T-helper 1 cell treated with Interleukin-12 subunit alpha and Interleukin-12 subunit beta and Interleukin-4 antibody, amounts not matched to agents 30 ng/mL and 1 ng/mL, for 36 hours (primary cell): ENCODE measurements around the gene IRF2. TPM values are rescaled to one million over a fixed set of nuclear protein-coding genes. Genes with fewer than 3 reads are reported as not detected.

Source experiments
- intact Hi-C: fragments of 100-400 bp; cut with micrococcal nuclease; formaldehyde crosslinking; loops from one replicate; pipeline ENCODE4 v1.15.1; 2024
- total RNA-seq: library from RNA; stranded (reverse); gene quantifications from 2 replicates; pipeline ENCODE4 v1.2.3, GENCODE V29; 2022

Gene IRF2
- total RNA-seq, 1 donor from 2014 or later, result 115 TPM

DNA sequence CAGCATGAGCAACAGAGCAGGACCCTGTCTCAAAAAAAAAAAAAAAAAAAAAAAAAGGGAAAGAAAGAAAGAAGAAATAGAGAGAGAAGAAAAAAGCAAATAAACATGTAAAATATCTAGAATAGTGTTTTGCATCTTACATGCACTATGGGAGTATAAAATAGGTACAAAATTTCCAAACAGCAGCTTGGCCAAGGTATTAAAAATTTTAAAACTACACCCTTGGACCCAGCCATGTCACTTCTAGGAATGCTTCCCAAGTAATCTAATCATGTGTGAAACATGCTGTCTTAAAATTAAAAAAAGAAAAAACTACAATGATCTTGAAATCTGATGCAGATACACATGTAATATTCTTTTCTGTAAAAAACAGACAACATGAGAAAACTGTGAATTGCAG, 21.6 kb downstream of the IRF2 start:
- intact Hi-C loops, result loop anchor here (1.0 to 2.0 kb wide), 5 partner anchors 20 to 188 kb away; no protein-coding TSS in a partner anchor

GRCh38 chr4:184451726-184452125, 22.6 kb downstream of the IRF2 start:
- intact Hi-C loops, result loop anchor here (2.0 kb wide), 3 partner anchors 31 to 187 kb away; no protein-coding TSS in a partner anchor

DNA sequence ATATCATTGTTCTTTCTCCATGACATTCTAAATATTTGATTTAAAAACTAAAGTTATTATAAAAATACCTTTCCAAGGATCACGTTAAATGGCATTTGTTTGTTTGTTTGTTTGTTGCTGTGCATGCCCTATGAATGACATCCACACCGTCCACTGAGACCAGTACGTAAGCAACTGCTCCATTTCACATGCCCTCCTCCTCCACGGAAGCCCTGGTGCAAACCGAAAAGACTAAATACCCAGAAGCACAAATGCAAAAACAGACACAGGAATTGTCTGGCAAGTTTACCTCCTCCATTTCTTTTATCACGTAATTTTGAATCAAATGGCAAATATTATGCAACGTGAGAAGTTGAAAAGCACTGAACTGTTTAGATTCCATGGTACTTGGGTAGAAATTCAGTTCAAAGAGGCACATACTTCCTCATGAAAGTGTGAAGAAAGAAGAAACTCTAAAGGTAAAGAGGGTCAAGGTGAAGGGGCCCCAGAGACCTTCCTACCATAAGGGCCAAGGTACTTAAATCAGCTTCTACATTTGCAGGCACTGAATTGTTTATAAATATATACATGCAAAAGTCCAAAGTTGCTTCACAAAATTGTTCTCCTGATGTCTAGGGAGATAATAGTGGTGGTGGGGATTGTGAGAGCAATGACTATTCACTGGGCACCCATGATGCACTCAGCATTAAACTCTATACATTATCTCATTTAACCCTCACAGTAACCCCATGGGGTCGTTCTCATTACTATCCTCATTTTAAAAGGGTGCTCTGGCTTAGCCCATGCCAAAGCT, 23.4 kb downstream of the IRF2 start:
- intact Hi-C loops, result no loop called here

DNA sequence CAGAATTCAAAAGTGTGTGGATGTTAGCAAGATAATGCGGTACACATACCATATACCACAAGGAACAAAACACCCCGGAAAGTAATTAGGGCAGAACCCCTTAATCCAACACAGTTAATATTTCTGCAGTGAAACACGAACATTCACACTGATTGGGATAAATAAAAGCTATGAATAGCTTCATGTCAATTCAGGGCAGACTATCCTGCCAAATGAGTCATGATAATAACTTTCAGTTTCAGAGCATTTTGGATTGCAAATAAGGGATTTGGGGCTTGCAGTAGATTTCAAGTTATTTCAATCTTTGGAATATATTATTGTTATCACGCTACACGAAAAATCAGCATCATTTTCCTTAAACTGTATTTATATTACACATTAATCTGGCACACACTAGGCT, 24.3 kb downstream of the IRF2 start:
- intact Hi-C loops, result no loop called here

GRCh38 chr4:184448821-184449220, 25.5 kb downstream of the IRF2 start:
- intact Hi-C loops, result no loop called here

GRCh38 chr4:184448141-184448540, 26.2 kb downstream of the IRF2 start:
- intact Hi-C loops, result no loop called here

DNA sequence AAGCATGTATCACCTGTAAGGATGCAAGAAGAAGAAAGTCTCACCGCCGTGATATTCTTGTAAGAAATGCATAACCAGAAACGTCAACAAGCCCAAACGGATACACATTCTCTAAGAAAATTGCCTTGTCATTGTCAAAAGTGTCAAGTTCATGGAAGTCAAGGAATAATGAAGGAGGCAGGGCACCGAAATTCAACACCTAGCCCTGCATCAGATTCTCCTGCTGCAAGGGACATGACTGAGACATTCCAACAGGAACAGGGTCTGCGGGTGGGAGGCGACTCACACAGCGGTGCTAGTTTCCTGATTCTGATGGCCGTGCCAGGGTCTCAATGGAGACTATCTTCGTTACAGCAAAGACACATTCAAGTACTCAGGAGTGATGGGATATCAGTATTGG, 26.7 kb downstream of the IRF2 start:
- intact Hi-C loops, result no loop called here

GRCh38 chr4:184446132-184446658, 28.2 kb downstream of the IRF2 start:
- intact Hi-C loops, result no loop called here

GRCh38 chr4:184444953-184445309, 29.4 kb downstream of the IRF2 start:
- intact Hi-C loops, result no loop called here

DNA sequence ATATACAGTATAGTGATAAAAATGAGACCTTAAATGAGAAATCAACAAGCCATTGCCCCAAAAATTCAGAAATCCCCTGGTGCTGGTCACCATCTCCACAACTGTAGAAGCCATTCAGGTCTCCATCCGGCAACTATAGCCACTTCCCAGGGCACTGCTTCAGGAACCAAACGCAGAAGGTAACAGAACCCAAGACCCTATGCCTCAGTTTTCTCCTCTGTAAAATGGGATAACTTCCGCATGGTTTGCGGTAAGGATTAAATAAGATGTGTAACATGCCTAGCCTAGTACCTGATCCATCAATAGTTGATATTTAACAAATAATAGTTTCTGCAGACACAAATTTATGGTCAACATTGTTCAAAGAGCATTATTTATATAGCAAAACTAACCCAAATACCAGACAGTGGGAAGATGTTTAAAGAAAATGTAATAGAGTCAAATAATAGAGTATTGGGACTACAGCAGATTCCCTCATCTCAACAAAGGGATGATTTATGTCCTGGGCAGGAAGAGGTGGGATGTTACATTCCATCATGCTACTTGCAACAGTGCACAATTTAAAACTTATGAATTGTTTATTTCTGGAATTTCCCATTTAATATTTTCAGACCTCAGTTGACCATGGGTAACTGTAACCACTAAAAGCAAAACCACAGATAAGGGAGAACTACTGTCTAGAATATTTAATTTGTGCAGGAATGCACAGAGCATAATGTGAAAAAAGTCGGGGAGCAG, 30.0 kb downstream of the IRF2 start:
- intact Hi-C loops, result no loop called here

- intact Hi-C loops, result no loop called here
Measured at GRCh38 chr4:184443318-184443717, 31.0 kb downstream of the IRF2 start.

- intact Hi-C loops, result no loop called here
Measured at GRCh38 chr4:184442314-184442635, 32.1 kb downstream of the IRF2 start.

DNA sequence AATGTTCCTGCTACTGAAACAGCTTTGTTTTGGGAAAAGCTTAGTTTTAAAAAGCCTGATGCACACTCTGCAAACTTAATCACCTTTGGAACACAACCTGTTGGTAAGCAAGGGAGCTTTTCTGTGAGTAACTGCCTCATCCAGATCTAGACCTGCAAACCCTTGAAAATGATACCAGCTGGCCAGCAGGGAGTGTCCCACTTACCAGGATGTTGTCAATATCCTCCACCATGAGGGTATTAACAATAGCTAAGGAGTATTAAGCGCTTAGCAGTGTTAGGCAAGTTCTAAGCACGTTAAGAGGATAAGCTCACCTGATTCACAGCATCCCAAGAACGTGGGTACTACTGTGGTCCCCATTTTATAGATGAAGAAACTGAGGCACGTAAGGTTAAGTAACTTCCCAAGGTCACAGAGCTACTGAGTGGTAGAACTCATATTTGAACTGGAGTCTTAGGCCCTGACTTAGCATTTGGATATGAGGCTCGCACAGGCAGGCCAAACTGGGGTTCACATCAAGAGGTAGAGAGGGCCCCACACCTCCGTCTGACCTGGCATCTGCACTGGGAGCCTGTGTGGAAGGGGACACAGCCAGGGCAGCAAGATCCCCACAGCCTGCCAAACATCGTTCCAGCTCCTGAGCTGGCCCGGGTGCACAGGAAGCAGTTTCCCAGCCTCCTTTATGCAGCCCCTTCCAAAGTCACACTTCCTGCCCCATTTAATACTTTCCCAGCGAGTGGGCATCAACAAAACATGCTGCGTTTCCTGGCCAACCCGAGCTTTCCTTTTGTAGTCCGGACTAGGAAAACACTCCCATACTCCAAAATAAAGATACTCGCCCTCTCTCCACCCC, 32.7 kb downstream of the IRF2 start:
- intact Hi-C loops, result no loop called here

GRCh38 chr4:184440595-184441358, 33.6 kb downstream of the IRF2 start:
- intact Hi-C loops, result no loop called here

DNA sequence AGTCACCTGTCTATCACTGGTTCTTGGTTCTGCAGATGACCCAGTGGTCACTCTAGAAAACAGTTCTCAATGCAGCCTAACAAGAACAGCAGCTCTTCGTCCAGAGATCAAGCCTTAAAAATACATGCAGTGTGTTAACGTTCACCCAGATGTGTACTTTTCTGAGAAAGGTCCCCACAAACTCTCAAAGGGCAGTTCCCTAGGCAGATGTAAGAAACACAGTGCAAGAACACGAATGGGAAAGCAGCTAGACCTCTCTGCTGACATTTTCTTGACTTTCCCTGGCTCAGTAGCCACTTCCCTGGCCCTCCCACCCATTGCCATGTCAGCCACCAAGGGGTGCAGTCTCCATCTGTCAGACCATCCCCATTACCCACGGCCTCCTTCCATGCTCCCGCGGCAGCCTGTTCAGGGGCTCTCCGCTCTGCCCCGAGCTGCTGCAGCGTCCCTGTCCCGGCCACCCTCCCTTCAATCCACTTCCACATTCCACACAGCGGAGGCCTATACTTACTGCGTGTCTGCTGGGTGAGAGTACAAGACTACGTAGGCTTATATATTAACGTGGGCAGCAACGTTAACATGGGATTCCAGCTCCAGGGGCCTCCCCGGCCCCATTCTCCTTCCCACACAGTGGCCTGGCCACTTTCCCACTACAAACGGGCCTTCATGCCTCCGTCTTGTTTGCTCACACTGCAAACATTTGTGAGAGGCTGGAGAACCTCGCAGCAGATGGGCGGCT, 34.3 kb downstream of the IRF2 start:
- intact Hi-C loops, result no loop called here

- intact Hi-C loops, result no loop called here
Measured at GRCh38 chr4:184439386-184439785, 35.0 kb downstream of the IRF2 start.

DNA sequence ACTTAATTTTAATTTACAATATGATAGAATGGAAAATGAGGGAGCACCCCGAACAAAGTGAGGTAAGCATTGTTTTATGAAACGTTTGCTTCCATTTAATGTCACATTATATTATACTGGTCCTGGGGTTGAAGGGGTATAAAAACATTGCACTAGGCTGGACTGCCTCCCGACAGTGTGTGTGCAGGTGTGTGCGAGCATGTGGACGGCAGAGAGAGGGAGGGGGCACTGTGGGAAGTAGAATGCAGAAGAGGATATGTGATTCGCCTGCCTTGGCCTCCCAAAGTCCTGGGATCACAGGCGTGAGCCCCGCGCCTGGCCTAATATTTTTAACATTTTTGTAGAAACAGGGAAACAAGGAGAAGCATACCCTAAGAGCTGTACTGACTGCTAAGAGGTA, 36.0 kb downstream of the IRF2 start:
- intact Hi-C loops, result no loop called here

- intact Hi-C loops, result no loop called here
Measured at GRCh38 chr4:184437565-184438265, 36.6 kb downstream of the IRF2 start.

- intact Hi-C loops, result no loop called here
Measured at GRCh38 chr4:184434501-184435066, 39.8 kb downstream of the IRF2 start.
